CMK (cell line): ENCODE data around the gene NDRG3.
"Not testable (repeated sequence)": the region's sequence is repeated elsewhere in the genome, so short reads cannot be mapped to it uniquely, and the experiment has no call there.

Source experiments
- DNase-seq: peaks from one replicate; pipeline ENCODE4 v3.0.0-alpha.2; 2010; ENCODE audit warnings: low read depth

NDRG3 gene

GRCh38 chr20:36760647-36761046 is 14.8 kb upstream of the NDRG3 start:
- DNase-seq, result no peak

- no peak for DNase-seq
These were observed 12.4 kb upstream of the NDRG3 start for GRCh38 chr20:36758276-36758675.

- DNase-seq, result no peak
These were observed 10.6 kb upstream of the NDRG3 start for GRCh38 chr20:36756496-36756895.

- DNase-seq, result peak; percentile 44
These were observed 8.8 kb upstream of the NDRG3 start for GRCh38 chr20:36754656-36755222.

GRCh38 chr20:36752582-36752981 is 6.7 kb upstream of the NDRG3 start:
- no peak for DNase-seq

- DNase-seq, result no peak
These were observed 510 bp downstream of the NDRG3 start for GRCh38 chr20:36745234-36745926.

- DNase-seq, result no peak
These were observed 1.1 kb downstream of the NDRG3 start for GRCh38 chr20:36744764-36745191.

- DNase-seq, result no peak
These were observed 1.6 kb downstream of the NDRG3 start for GRCh38 chr20:36744243-36744642.

- no peak for DNase-seq
These were observed 3.3 kb downstream of the NDRG3 start for GRCh38 chr20:36742558-36742957.

- DNase-seq, result no peak
These were observed 4.8 kb downstream of the NDRG3 start for GRCh38 chr20:36741072-36741471.

- DNase-seq, result no peak
These were observed 8.7 kb downstream of the NDRG3 start for GRCh38 chr20:36737183-36737499.

- DNase-seq, result no peak
These were observed 9.3 kb downstream of the NDRG3 start for GRCh38 chr20:36736451-36737182.

GRCh38 chr20:36732456-36732855 is 13.4 kb downstream of the NDRG3 start:
- no peak for DNase-seq

GRCh38 chr20:36728986-36729385 is 16.9 kb downstream of the NDRG3 start:
- no peak for DNase-seq

GRCh38 chr20:36726168-36726567 is 19.7 kb downstream of the NDRG3 start:
- no peak for DNase-seq

GRCh38 chr20:36720510-36720909 is 25.4 kb downstream of the NDRG3 start:
- no peak for DNase-seq

GRCh38 chr20:36717657-36718056 is 28.2 kb downstream of the NDRG3 start:
- no peak for DNase-seq

GRCh38 chr20:36717021-36717420 is 28.9 kb downstream of the NDRG3 start:
- no peak for DNase-seq

GRCh38 chr20:36712775-36713174 is 33.1 kb downstream of the NDRG3 start:
- no peak for DNase-seq

- no peak for DNase-seq
These were observed 36.8 kb downstream of the NDRG3 start for GRCh38 chr20:36709126-36709525.

GRCh38 chr20:36703530-36703929 is 42.4 kb downstream of the NDRG3 start:
- no peak for DNase-seq

- no peak for DNase-seq
These were observed 45.5 kb downstream of the NDRG3 start for GRCh38 chr20:36700438-36700837.

GRCh38 chr20:36695467-36695866 is 50.4 kb downstream of the NDRG3 start:
- not testable (repeated sequence) for DNase-seq

- no peak for DNase-seq
These were observed 57.3 kb downstream of the NDRG3 start for GRCh38 chr20:36688630-36689029.
